Gastrocnemius medialis (tissue), 4 donors: ENCODE results near the gene SLC25A48. TPM values are rescaled to one million over a fixed set of nuclear protein-coding genes. Genes with fewer than 3 reads are reported as not detected.

Source experiments
- ATAC-seq, 2 donors: fragments of 150-250 bp; one replicate each; pipeline ENCODE4 v1.9.1; 2016
- DNase-seq, 2 donors: peaks; one replicate each; pipeline ENCODE4 v3.0.0-alpha.2; 2019
- H3K27ac ChIP-seq, 4 donors: fragments of 200-600 bp; sonication (generic); 1 replicate in 1 of 4; 2 replicates in 3 of 4; pipeline ENCODE4 v1.5.1; 2016 to 2018; ENCODE audit warnings: mild to moderate bottlenecking in 2 of 4, moderate library complexity in 1 of 4
- H3K27me3 ChIP-seq, 3 donors: fragments of 200-600 bp; sonication (generic) in 2 of 3; 1 replicate in 1 of 3; 2 replicates in 2 of 3; pipeline versions ENCODE4 v1.5.1 to v1.6.0; 2016 to 2019; ENCODE audit warnings: mild to moderate bottlenecking in 1 of 3, moderate library complexity in 1 of 3
- H3K36me3 ChIP-seq, 2 donors: fragments of 200-600 bp; sonication (generic) in 1 of 2; one replicate each; pipeline ENCODE4 v1.5.1; 2017 to 2018
- H3K4me1 ChIP-seq, 2 donors: fragments of 200-600 bp; sonication (generic) in 1 of 2; one replicate each; pipeline ENCODE4 v1.5.1; 2016 to 2017; ENCODE audit warnings: mild to moderate bottlenecking in 2 of 2
- H3K4me3 ChIP-seq, 4 donors: fragments of 200-600 bp; sonication (generic) in 3 of 4; 1 replicate in 1 of 4; 2 replicates in 3 of 4; pipeline ENCODE4 v1.5.1; 2016 to 2019; ENCODE audit warnings: mild to moderate bottlenecking in 2 of 4
- H3K9me3 ChIP-seq, 3 donors: fragments of 200-600 bp; sonication (generic) in 2 of 3; 1 replicate in 1 of 3; 2 replicates in 2 of 3; pipeline ENCODE4 v1.5.1; 2016 to 2019
- CTCF ChIP-seq, 5 experiments: fragments of 450-650 bp in 3 of 5; fragments of 200-600 bp in 2 of 5; sonication (generic) in 2 of 5; IDR thresholded peaks in 4 of 5; conservative IDR thresholded peaks in 1 of 5; 1 replicate in 4 of 5; 2 replicates in 1 of 5; pipeline ENCODE4 v1.5.1; 2016 to 2019; ENCODE audit warnings: antibody characterized with exemption in 5 of 5, mild to moderate bottlenecking in 3 of 5, moderate library complexity in 3 of 5
- POLR2A ChIP-seq, 2 donors: fragments of 450-650 bp; IDR thresholded peaks; one replicate each; pipeline ENCODE4 v1.6.1; 2017; ENCODE audit warnings: antibody characterized with exemption in 2 of 2, mild to moderate bottlenecking in 2 of 2, moderate library complexity in 2 of 2
- in situ Hi-C, 4 donors: fragments of 200-750 bp; cut with MboI; loops; one replicate each; pipeline versions ENCODE4 v1.15.0 to v1.8.0; 2017; ENCODE audit warnings: low sequenced_read_pairs in 4 of 4
- intact Hi-C: fragments of 100-400 bp; cut with DNase I; formaldehyde crosslinking; loops from one replicate; pipeline ENCODE4 v1.15.1; 2023; ENCODE audit warnings: low total_unique reads
- total RNA-seq, 4 donors: library from RNA; depleted of rRNA; stranded (reverse); fragments of >200 nt; gene quantifications; one replicate each; pipeline versions ENCODE4 v1.1.0 to v1.2.3, GENCODE V29; 2016

The SLC25A48 gene
- total RNA-seq, 4 donors from 2014 or later: 0.56 to 5.2 (median 2.4) TPM

GRCh38 chr5:135839566-135839965, 5.1 kb downstream of the SLC25A48 start:
- TF ChIP-seq CTCF (IDR thresholded peaks at IDR 0.05 in 4 of 5, conservative IDR thresholded peaks at IDR 0.05 in 1 of 5) (no peak), POLR2A (IDR thresholded peaks at IDR 0.05) (no peak)
- in situ Hi-C loops: loop anchor here in 3 of 4 donors (25.0 kb wide), 2 partner anchors 277 to 377 kb away; partner anchors contain the start of gene TIFAB (in 3 of the 3)
- Histone ChIP-seq H3K9me3 (no peaks in the 10 kb centered on the region), H3K27me3 (peaks cover 0 to 11% (median 0%) of the 10 kb centered on the region in 3 donors), H3K4me1 (peaks cover 0 to 5% of the 10 kb centered on the region in 2 donors), H3K27ac (no peak overlapping the region), H3K36me3 (no peaks in the 10 kb centered on the region), H3K4me3 (no peak overlapping the region)
- ATAC-seq: no peak
- intact Hi-C loops: loop anchor here (10.0 kb wide), 1 partner anchor 375 kb away; no protein-coding TSS in a partner anchor
- no peak for DNase-seq

- peaks cover 0 to under 1% (median 0%) of the 10 kb centered on the region in 3 donors for H3K27me3 ChIP-seq
- no peak for TF ChIP-seq CTCF (IDR thresholded peaks at IDR 0.05 in 4 of 5, conservative IDR thresholded peaks at IDR 0.05 in 1 of 5)
- no peak for TF ChIP-seq POLR2A (IDR thresholded peaks at IDR 0.05)
- H3K27ac ChIP-seq: no peak overlapping the region
- H3K36me3 ChIP-seq: no peaks in the 10 kb centered on the region
- no peak for ATAC-seq
- no peak overlapping the region for H3K4me3 ChIP-seq
- intact Hi-C loops: no loop called here
- in situ Hi-C loops: loop anchor here in 3 of 4 donors (25.0 kb wide), 2 partner anchors 279 to 379 kb away; partner anchors contain the start of gene TIFAB (in 3 of the 3)
- H3K4me1 ChIP-seq: no peaks in the 10 kb centered on the region
- no peak for DNase-seq
- H3K9me3 ChIP-seq: no peaks in the 10 kb centered on the region
Measured at GRCh38 chr5:135840959-135841358, 6.5 kb downstream of the SLC25A48 start.

GRCh38 chr5:135842737-135843136, 8.3 kb downstream of the SLC25A48 start:
- Histone ChIP-seq H3K36me3 (no peaks in the 10 kb centered on the region), H3K4me1 (no peaks in the 10 kb centered on the region), H3K9me3 (no peaks in the 10 kb centered on the region), H3K27ac (no peak overlapping the region), H3K27me3 (no peaks in the 10 kb centered on the region), H3K4me3 (no peak overlapping the region)
- in situ Hi-C loops: loop anchor here in 3 of 4 donors (25.0 kb wide), 2 partner anchors 280 to 380 kb away; partner anchors contain the start of gene TIFAB (in 3 of the 3)
- intact Hi-C loops: no loop called here
- DNase-seq: no peak
- no peak for TF ChIP-seq POLR2A (IDR thresholded peaks at IDR 0.05)
- no peak for TF ChIP-seq CTCF (IDR thresholded peaks at IDR 0.05 in 4 of 5, conservative IDR thresholded peaks at IDR 0.05 in 1 of 5)
- ATAC-seq: no peak

GRCh38 chr5:135843571-135844337, 9.3 kb downstream of the SLC25A48 start:
- no peak for ATAC-seq
- Histone ChIP-seq H3K9me3 (no peaks in the 10 kb centered on the region), H3K27ac (no peak overlapping the region), H3K36me3 (no peaks in the 10 kb centered on the region), H3K27me3 (no peaks in the 10 kb centered on the region), H3K4me3 (no peak overlapping the region), H3K4me1 (no peaks in the 10 kb centered on the region)
- in situ Hi-C loops (loop anchor here in 3 of 4 donors (25.0 kb wide), 2 partner anchors 281 to 381 kb away; partner anchors contain the start of gene TIFAB (in 3 of the 3)), intact Hi-C loops (no loop called here)
- no peak for DNase-seq
- no peak for TF ChIP-seq POLR2A (IDR thresholded peaks at IDR 0.05)
- TF ChIP-seq CTCF (IDR thresholded peaks at IDR 0.05 in 4 of 5, conservative IDR thresholded peaks at IDR 0.05 in 1 of 5): no peak
